ENCODE measurements around the gene KCNG3.
"Not testable (repeated sequence)": the region's sequence is repeated elsewhere in the genome, so short reads cannot be mapped to it uniquely, and the experiment has no call there.

Gene KCNG3

GRCh38 chr2:42424033-42424432 is 69.7 kb downstream of the KCNG3 start:
- no peak for DNase-seq

GRCh38 chr2:42421601-42422239 is 72.1 kb downstream of the KCNG3 start:
- DNase-seq: no peak

- no peak for DNase-seq
Measured at GRCh38 chr2:42421157-42421485, 72.7 kb downstream of the KCNG3 start.

- DNase-seq: no peak
Measured at GRCh38 chr2:42414648-42415047, 79.1 kb downstream of the KCNG3 start.

GRCh38 chr2:42414158-42414557 is 79.6 kb downstream of the KCNG3 start:
- DNase-seq: no peak

- DNase-seq: no peak
Measured at GRCh38 chr2:42410742-42411514, 82.9 kb downstream of the KCNG3 start.

DNA sequence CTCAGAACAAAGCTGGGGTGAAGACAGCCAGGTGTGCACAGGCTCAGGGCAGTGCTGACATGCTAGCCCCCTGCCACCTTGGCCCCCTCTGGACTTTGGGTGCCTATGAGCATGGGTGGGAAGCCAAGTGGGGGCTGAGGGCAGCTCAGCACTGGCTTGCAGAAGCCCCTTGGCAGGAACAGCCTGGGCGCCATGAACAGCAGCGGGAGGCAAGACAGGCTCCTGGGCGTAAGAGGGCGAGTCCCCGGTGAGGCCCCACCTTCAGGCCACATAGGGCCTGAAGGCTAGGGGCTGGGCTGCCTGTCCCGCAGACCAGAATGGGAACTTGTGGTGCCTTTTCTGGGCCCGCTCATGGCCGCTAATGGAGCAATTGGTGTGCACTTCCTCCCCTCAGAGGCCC is 85.8 kb downstream of the KCNG3 start:
- no peak for DNase-seq

DNA sequence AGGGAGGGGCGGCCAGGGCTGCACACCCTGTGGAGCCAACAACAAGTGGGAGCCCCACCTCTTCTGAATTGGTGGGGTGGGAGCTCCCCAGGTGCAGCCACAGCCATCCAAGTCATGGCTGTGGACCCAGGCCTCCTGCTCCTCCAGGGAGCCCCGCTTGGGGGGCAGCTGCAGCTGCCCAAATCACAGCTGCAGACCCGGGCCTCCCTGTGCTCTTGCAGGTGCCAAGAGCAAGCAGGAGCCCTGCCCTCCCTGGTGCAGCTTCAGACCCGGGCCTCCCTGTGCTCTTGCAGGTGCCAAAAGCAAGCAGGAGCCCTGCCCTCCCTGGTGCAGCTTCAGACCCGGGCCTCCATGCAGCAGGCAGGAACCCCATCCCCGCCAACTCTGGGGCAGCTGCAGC is 86.3 kb downstream of the KCNG3 start:
- DNase-seq: no peak

GRCh38 chr2:42404676-42405075 is 89.1 kb downstream of the KCNG3 start:
- no peak for DNase-seq

- no peak for DNase-seq
Measured at GRCh38 chr2:42401773-42402172, 92.0 kb downstream of the KCNG3 start.

- DNase-seq: not testable (repeated sequence)
Measured at GRCh38 chr2:42398052-42398451, 95.7 kb downstream of the KCNG3 start.

DNA sequence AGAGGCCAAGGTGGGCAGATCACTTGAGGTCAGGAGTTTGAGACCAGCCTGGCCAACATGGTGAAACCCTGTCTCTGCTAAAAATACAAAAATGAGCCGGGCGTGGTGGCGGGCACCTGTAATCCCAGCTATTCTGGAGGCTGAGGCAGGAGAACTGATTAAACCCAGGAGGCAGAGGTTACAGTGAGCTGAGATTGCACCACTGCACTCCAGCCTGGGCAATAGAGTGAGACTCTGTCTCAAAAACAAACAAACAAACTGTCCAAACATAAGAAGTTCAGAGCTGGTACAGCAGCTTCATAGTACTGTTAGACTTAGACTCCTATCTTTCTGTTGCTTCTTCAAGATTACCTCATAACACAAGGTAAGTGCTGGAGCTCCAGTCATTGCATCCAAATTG is 100.5 kb downstream of the KCNG3 start:
- DNase-seq: not testable (repeated sequence)

DNA sequence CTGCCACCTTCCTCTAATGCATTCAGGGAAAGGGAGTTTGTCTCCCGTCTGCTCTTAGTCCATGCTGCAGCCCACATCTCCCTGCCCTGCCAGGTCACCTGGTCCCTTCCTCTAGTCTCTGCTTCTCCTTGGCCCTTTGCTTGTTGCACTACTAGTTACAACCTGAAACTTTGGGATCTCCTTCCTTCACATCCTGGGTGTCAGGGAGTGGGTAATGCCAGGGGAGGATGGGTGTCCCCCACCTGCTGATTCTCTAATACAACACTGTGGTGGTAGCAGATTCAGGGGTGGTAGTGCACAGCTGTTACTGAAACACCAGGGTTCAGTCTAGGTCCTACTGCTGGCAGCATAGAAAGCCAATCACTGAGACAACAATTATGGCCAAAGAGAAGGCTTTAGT is 101.6 kb downstream of the KCNG3 start:
- DNase-seq: no peak

Data from activated CD4-positive, alpha-beta T cell treated with anti-CD3 and anti-CD28 coated beads for 4 hours (primary cell).